ENCODE data around the gene HAVCR2. TPM values are rescaled to one million over a fixed set of nuclear protein-coding genes. Genes with fewer than 3 reads are reported as not detected.

HAVCR2 gene
- total RNA-seq (2014; rRNA removed; shearing (Covaris generic)) (not detected in 2 replicates), polyA plus RNA-seq (2016; fragmentation: Nextera tagmentation; extraction: Ambion mirVana) (not detected in 2 replicates)

- no peak within 1 kb of the TSS for H2AFZ ChIP-seq
- 54 to 61% methylated on average over 4 of the region's 4 CpGs for WGBS, 2 experiments (ENCODE audit: low coverage in 1 of 2, low lambda C conversion rate in 2 of 2, missing lambda C conversion rate in 2 of 2)
- no peaks in the 10 kb centered on the region for H3K9me3 ChIP-seq (ENCODE audit: low read depth)
- no peaks in the 10 kb centered on the region for H3F3A ChIP-seq (ENCODE audit: insufficient read depth)
- H4K20me1 ChIP-seq (ENCODE audit: insufficient read depth): no peaks in the 10 kb centered on the region
- no peak for TF ChIP-seq EZH2 (IDR thresholded peaks at IDR 0.05; ENCODE audit: insufficient read depth, poor library complexity, severe bottlenecking)
- TF ChIP-seq EZH2phosphoT487 (IDR thresholded peaks at IDR 0.05; ENCODE audit: insufficient read depth, low read depth): no peak
- H3K36me3 ChIP-seq (ENCODE audit: low read depth): no peaks in the 10 kb centered on the region
- in situ Hi-C loops (cut with MboI): no loop called here
- H3K4me2 ChIP-seq (ENCODE audit: unreplicated experiment): no peak within 1 kb of the TSS
- no peaks in the 10 kb centered on the region for H3K9me2 ChIP-seq (ENCODE audit: insufficient read depth)
- no peak within 1 kb of the TSS for H3K27ac ChIP-seq
- no peak within 1 kb of the TSS for H3K4me3 ChIP-seq
- H3K79me2 ChIP-seq (ENCODE audit: insufficient read depth): no peaks in the 10 kb centered on the region
- no peaks in the 10 kb centered on the region for H3K4me1 ChIP-seq (ENCODE audit: insufficient read depth)
- DNase-seq: no peak
- H3K27me3 ChIP-seq (replicated peaks; ENCODE audit: insufficient read depth): no peaks in the 10 kb centered on the region
- H3K9ac ChIP-seq: no peak within 1 kb of the TSS
Measured at GRCh38 chr5:157108976-157109375, at the start of gene HAVCR2. TSS of gene HAVCR2 (minus strand) at chr5:157109044. CDS start at chr5:157108983, 61 bp downstream.

GRCh38 chr5:157157293-157157891 lies 48.5 kb upstream of the HAVCR2 start:
- Histone ChIP-seq H3K36me3 (ENCODE audit: low read depth) (no peaks in the 10 kb centered on the region), H3K4me1 (ENCODE audit: insufficient read depth) (no peaks in the 10 kb centered on the region), H3K79me2 (ENCODE audit: insufficient read depth) (no peaks in the 10 kb centered on the region), H4K20me1 (ENCODE audit: insufficient read depth) (no peaks in the 10 kb centered on the region), H3F3A (ENCODE audit: insufficient read depth) (no peaks in the 10 kb centered on the region), H3K4me3 (no peak overlapping the region), H3K27me3 (replicated peaks; ENCODE audit: insufficient read depth) (peaks cover 26% of the 10 kb centered on the region), H3K27ac (no peak overlapping the region), H3K9ac (no peak overlapping the region), H3K9me3 (ENCODE audit: low read depth) (no peaks in the 10 kb centered on the region), H3K4me2 (ENCODE audit: unreplicated experiment) (no peak overlapping the region), H3K9me2 (ENCODE audit: insufficient read depth) (no peaks in the 10 kb centered on the region), H2AFZ (no peak overlapping the region)
- TF ChIP-seq EZH2 (IDR thresholded peaks at IDR 0.05; ENCODE audit: insufficient read depth, poor library complexity, severe bottlenecking) (no peak), EZH2phosphoT487 (IDR thresholded peaks at IDR 0.05; ENCODE audit: insufficient read depth, low read depth) (no peak)
- in situ Hi-C loops (cut with MboI): no loop called here
- 75 to 84% methylated on average over 1 of the region's 1 CpG for WGBS, 2 experiments (ENCODE audit: low coverage in 1 of 2, low lambda C conversion rate in 2 of 2, missing lambda C conversion rate in 2 of 2)
- DNase-seq: no peak

DNA sequence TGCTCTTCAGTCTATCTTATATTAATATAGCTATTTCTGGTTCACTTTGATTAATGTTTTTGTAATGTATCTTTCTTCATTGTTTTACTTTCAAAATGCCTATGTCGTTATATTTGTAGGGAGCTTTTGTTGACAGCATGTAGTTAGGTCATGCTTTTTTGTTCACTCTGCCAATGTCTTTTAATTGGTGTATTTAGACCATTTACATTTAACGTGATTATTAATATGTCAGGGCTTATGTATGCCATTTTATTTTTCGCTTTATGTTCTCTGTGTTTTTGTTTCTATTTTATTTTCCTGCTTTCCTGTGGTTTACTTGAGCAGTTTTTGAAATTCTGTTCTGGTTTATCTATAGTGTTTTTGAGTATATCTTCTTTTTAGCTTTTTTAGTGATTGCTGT lies 46.5 kb upstream of the HAVCR2 start:
- H3K79me2 ChIP-seq (ENCODE audit: insufficient read depth): no peaks in the 10 kb centered on the region
- H2AFZ ChIP-seq: no peak overlapping the region
- WGBS, 2 experiments (ENCODE audit: low coverage in 1 of 2, low lambda C conversion rate in 2 of 2, missing lambda C conversion rate in 2 of 2): 65 to 69% methylated on average over 3 of the region's 3 CpGs
- H3K27me3 ChIP-seq (replicated peaks; ENCODE audit: insufficient read depth): peaks cover 8% of the 10 kb centered on the region
- no peaks in the 10 kb centered on the region for H3K4me1 ChIP-seq (ENCODE audit: insufficient read depth)
- no peaks in the 10 kb centered on the region for H4K20me1 ChIP-seq (ENCODE audit: insufficient read depth)
- in situ Hi-C loops (cut with MboI): no loop called here
- no peak overlapping the region for H3K4me2 ChIP-seq (ENCODE audit: unreplicated experiment)
- H3K27ac ChIP-seq: no peak overlapping the region
- no peaks in the 10 kb centered on the region for H3K36me3 ChIP-seq (ENCODE audit: low read depth)
- TF ChIP-seq EZH2phosphoT487 (IDR thresholded peaks at IDR 0.05; ENCODE audit: insufficient read depth, low read depth) (no peak), EZH2 (IDR thresholded peaks at IDR 0.05; ENCODE audit: insufficient read depth, poor library complexity, severe bottlenecking) (no peak)
- H3K9me2 ChIP-seq (ENCODE audit: insufficient read depth): no peaks in the 10 kb centered on the region
- DNase-seq: no peak
- H3K9ac ChIP-seq: no peak overlapping the region
- H3K4me3 ChIP-seq: no peak overlapping the region
- no peaks in the 10 kb centered on the region for H3K9me3 ChIP-seq (ENCODE audit: low read depth)
- no peaks in the 10 kb centered on the region for H3F3A ChIP-seq (ENCODE audit: insufficient read depth)

GRCh38 chr5:157150995-157151394 lies 42.2 kb upstream of the HAVCR2 start:
- no peak for DNase-seq
- no peaks in the 10 kb centered on the region for H3K4me1 ChIP-seq (ENCODE audit: insufficient read depth)
- no peak overlapping the region for H3K9ac ChIP-seq
- WGBS, 2 experiments (ENCODE audit: low coverage in 1 of 2, low lambda C conversion rate in 2 of 2, missing lambda C conversion rate in 2 of 2): 52 to 56% methylated on average over 3 of the region's 3 CpGs
- H3K4me3 ChIP-seq: no peak overlapping the region
- H3K27ac ChIP-seq: no peak overlapping the region
- H3K4me2 ChIP-seq (ENCODE audit: unreplicated experiment): no peak overlapping the region
- no peak for TF ChIP-seq EZH2 (IDR thresholded peaks at IDR 0.05; ENCODE audit: insufficient read depth, poor library complexity, severe bottlenecking)
- H4K20me1 ChIP-seq (ENCODE audit: insufficient read depth): no peaks in the 10 kb centered on the region
- H3K9me2 ChIP-seq (ENCODE audit: insufficient read depth): no peaks in the 10 kb centered on the region
- H3K27me3 ChIP-seq (replicated peaks; ENCODE audit: insufficient read depth): no peaks in the 10 kb centered on the region; the same call in 1 of the 2 replicates
- no peak overlapping the region for H2AFZ ChIP-seq
- no peaks in the 10 kb centered on the region for H3K9me3 ChIP-seq (ENCODE audit: low read depth)
- H3K36me3 ChIP-seq (ENCODE audit: low read depth): no peaks in the 10 kb centered on the region
- no peaks in the 10 kb centered on the region for H3K79me2 ChIP-seq (ENCODE audit: insufficient read depth)
- H3F3A ChIP-seq (ENCODE audit: insufficient read depth): no peaks in the 10 kb centered on the region
- in situ Hi-C loops (cut with MboI): no loop called here

All from GM23248 (cell line).